Measurements from ENCODE around the gene AGBL3. TPM values are rescaled to one million over a fixed set of nuclear protein-coding genes. Genes with fewer than 3 reads are reported as not detected.

AGBL3 gene
- total and polyA plus RNA-seq, 12 donors: 0.64 to 2.6 (median 1.1) TPM

DNA sequence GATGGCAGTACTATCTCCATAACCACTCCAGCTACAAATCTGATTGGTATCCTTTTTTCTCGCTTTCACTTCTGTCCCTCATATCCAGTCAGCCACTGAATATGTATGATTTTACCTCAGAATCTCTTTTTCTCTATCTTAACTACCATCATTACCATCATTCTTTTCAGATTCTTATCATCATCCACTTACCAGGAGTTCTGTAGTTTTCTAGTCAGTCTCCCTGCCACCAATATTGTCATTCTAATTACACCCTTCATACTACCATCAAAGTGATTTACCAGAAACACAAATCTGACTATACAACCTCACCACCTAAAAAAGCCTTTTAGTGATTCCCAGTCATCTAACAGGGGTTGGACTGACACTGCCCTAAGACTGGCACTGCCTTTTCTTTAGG, 96.7 kb downstream of the AGBL3 start:
- intact Hi-C loops (cut with DNase I): no loop called here
- no peak for ATAC-seq
- no peak overlapping the region for H3K27ac ChIP-seq
- no peak for DNase-seq
- H3K27me3 ChIP-seq: no peaks in the 10 kb centered on the region
- H3K4me3 ChIP-seq: no peak overlapping the region
- H3K9me3 ChIP-seq: peaks cover 0 to 13% (median under 1%) of the 10 kb centered on the region in 11 donors
- no peaks in the 10 kb centered on the region for H3K36me3 ChIP-seq
- 0 to 56% methylated on average over 1 of the region's 1 CpG for WGBS, 2 donors
- TF ChIP-seq, protein P1, sequence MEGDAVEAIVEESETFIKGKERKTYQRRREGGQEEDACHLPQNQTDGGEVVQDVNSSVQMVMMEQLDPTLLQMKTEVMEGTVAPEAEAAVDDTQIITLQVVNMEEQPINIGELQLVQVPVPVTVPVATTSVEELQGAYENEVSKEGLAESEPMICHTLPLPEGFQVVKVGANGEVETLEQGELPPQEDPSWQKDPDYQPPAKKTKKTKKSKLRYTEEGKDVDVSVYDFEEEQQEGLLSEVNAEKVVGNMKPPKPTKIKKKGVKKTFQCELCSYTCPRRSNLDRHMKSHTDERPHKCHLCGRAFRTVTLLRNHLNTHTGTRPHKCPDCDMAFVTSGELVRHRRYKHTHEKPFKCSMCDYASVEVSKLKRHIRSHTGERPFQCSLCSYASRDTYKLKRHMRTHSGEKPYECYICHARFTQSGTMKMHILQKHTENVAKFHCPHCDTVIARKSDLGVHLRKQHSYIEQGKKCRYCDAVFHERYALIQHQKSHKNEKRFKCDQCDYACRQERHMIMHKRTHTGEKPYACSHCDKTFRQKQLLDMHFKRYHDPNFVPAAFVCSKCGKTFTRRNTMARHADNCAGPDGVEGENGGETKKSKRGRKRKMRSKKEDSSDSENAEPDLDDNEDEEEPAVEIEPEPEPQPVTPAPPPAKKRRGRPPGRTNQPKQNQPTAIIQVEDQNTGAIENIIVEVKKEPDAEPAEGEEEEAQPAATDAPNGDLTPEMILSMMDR (IDR thresholded peaks at IDR 0.05): no peak
- H3K4me1 ChIP-seq: no peaks in the 10 kb centered on the region

DNA sequence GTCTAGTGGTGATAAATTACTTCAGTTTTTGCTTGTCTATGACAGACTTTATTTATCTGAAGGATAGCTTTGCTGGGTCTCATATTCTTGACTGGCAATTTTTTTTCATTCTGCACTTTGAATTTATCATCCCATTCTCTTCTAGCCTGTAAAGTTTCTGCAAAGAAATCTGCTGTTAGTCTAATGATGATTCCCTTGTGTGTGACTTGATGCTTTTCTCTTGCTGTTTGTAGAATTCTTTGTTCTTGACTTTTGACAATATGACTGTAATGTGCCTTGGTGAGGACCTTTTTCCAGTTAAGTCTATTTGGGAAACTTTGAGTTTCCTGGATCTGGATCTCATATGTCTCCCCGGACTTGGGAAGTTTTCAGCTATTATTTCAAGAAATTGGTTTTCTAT, 102.3 kb downstream of the AGBL3 start:
- 95 to 97% methylated on average over 1 of the region's 1 CpG for WGBS, 2 donors
- DNase-seq (no peak), ATAC-seq (no peak)
- Histone ChIP-seq H3K4me3 (no peak overlapping the region), H3K27ac (no peak overlapping the region), H3K4me1 (no peaks in the 10 kb centered on the region), H3K36me3 (no peaks in the 10 kb centered on the region), H3K9me3 (peaks cover 0 to 27% (median 8%) of the 10 kb centered on the region in 11 donors), H3K27me3 (no peaks in the 10 kb centered on the region)
- intact Hi-C loops (cut with DNase I): no loop called here
- TF ChIP-seq, protein P1 (IDR thresholded peaks at IDR 0.05): no peak

DNA sequence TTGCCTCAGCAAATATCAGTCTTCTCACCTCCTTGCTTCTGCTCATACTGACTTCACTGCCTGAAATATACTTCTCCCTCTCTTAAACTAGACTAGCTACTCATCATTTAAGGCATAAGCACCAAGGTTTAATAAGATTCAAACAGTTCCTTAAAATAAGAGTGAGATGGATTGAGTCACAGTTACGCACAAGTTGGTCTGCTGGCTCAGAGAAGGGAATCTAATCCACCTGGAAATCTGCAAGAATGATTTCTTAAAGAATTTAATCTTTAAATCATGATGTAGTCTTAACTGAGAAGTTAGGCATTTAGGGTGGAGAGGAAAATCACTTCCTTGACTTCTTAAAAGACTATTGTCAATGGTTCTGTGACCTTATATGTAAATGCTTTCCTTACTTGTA, 105.4 kb downstream of the AGBL3 start:
- no peak overlapping the region for H3K4me3 ChIP-seq
- no peak for DNase-seq
- no peaks in the 10 kb centered on the region for H3K27me3 ChIP-seq
- ATAC-seq: no peak
- TF ChIP-seq, protein P1 (IDR thresholded peaks at IDR 0.05): no peak
- H3K27ac ChIP-seq: no peak overlapping the region
- no peaks in the 10 kb centered on the region for H3K36me3 ChIP-seq
- intact Hi-C loops (cut with DNase I): no loop called here
- peaks cover 0 to 24% (median 8%) of the 10 kb centered on the region in 11 donors for H3K9me3 ChIP-seq
- WGBS, 2 donors: 98 to 99% methylated on average over 1 of the region's 1 CpG
- peaks cover 0 to 8% (median 0%) of the 10 kb centered on the region in 9 donors for H3K4me1 ChIP-seq

DNA sequence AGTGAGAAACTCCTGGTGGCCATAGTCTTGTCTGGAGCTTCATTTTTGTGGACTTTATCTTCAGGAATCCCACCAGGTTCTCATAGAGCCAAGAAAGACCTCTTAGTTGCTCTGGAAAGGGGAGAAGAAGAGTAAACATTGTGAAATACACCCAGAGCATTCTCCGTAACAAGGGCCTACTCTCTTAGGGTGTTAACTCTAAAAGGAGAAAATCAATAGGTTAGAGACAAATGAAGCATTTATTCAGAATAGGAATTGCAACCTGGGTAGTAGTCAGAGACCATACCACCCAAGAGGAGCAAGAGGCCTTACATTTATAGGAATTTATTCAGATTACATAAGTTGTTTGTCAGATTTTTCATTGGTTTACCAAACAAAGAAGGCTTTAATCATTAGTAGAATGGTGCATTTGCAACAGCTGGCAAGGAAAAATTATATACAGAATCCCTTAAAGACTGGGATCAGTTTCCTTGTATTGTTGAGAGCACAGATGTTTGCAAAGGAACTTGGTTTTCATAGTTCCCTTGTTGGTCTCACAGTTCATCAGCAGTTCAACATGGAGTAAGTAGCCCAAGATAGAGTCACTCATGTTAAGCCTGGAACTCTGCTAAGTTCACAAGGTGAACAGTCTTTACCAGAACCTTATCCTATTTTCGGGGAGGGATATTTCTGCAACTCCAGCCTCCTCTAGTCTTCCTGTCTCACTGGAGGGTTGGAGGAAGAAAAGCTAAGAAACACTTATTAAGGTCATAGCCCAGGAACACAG, 108.3 kb downstream of the AGBL3 start:
- no peak for ATAC-seq
- DNase-seq: no peak
- no peaks in the 10 kb centered on the region for H3K27me3 ChIP-seq
- intact Hi-C loops (cut with DNase I): no loop called here
- H3K4me1 ChIP-seq: peaks cover 0 to 24% (median 10%) of the 10 kb centered on the region in 9 donors
- H3K27ac ChIP-seq: no peak overlapping the region
- no peaks in the 10 kb centered on the region for H3K36me3 ChIP-seq
- 81 to 82% methylated on average over 2 of the region's 2 CpGs for WGBS, 2 donors
- no peak overlapping the region for H3K4me3 ChIP-seq
- TF ChIP-seq, protein P1 (IDR thresholded peaks at IDR 0.05): no peak
- no peaks in the 10 kb centered on the region for H3K9me3 ChIP-seq
